ENCODE measurements around the gene FOXN4.

The FOXN4 gene

DNA sequence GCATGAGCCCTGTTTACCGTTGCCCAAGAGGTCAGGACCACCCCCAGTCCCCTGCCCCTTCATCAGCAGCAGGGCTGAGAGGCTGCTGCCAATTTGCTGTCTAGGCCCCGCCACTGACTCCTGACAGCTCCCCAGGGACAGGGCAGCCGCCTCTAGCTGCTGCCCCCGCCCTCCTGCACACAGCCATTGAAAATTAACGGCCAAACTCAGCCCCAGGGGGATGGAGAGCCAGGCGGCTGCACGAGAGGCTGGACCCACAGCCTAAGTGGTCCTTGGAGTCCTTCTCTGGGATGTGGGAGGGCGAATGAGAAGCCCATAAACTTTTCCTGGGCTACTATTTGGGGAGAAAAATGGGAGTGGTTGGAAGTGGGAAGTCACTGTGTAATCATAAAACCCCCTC, 4.6 kb downstream of the FOXN4 start:
- DNase-seq: no peak

DNA sequence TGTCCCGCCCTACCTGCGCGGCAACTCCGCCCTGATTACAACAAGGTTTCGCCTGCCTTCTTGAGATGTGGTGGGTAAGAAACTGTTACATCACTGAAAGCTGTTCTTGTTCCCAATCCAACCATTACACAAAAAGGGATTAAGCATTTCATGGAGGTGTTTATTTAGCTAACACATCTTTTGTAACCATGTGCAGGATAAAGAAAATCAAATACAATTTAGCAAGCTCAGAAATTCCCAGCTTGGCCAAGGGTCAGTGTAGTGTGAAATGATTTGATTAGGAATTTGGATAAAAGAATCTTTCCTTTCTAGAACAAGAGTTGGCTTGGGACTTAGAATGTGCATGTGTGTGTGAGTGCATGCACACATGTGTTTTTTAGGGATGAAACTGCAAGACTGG, 6.3 kb downstream of the FOXN4 start:
- no peak for DNase-seq

DNA sequence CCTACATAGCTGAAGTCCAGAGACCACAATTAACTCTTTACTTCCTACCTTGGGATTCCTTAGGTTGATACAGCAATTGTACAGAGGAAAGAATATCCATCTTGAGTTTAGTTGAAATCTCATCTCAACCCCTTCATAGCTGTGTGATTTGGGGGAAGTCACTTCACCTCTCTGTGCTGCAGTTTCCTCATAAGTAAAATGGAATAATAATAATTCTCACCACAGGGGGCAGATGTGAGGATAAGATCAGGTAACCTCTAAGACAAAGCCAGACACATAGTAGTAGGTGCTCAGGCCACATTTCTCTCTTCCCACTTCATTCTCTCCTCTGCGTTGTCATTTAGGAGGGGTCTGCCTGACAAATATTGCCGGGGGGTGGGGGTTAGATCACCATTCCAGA, 6.7 kb downstream of the FOXN4 start:
- DNase-seq: no peak

DNA sequence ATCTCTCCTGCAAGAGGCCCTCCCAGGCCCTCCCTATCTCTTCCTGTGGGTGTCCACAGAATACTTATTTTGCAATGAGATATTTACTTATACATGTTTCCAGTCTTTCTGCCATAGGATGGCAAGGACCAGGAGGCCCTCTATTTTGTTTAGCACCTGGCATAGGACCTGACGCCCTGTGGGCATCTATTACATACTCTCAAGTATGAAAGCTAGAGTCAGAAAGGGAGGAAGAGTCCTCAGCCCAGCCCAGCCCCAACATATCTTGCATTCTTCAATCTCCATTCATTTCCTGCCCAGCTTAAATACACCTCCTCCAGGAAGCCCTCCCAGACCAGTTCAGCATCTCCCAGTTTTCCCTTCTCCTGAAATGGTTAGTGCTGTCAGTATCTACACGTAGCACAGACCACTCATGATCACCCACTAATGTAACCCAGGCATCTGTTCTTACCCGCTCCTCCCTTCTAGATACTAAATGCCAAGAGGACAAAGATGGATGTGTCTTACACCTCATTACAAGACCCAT, 7.4 kb downstream of the FOXN4 start:
- DNase-seq: no peak

DNA sequence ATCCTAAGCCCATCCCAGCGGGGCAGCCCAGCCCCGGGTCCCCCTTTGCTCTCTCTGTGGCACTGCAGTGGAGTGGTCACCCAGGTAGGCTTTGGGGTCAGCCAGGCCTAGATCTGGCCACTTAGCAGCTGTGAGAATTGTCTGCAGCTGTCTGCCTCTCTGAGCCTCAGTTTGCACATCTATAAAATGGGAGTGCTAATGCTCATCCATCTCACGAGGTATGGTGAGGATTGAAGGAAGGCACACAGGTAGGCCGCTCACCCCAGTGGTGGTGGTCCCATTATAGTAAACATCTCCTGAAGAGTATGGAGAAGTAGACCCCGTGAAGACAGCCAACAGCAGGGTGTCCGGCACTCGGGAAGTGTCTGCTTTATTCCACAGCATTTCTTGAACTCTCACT, 9.2 kb downstream of the FOXN4 start:
- DNase-seq: no peak

DNA sequence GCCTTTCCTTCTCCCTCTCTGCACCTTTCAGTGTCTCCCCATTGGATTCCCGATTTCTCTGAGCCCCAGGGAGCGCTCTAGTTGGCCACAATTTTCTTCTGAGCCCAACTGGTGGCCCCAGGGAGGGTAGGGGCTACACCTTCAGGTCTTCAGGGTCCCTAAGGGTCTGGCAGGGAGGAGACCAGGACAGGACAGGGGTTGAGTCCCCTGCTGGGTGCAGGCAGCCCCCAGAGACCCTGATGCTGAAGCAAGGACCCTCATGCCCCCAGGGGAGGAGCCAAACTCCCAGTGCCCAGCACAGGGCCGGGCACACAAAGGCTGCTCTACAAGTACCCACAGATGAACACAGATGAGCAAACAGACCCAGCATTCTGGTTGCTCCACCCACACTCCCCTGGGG, 12.7 kb downstream of the FOXN4 start:
- DNase-seq: no peak

DNA sequence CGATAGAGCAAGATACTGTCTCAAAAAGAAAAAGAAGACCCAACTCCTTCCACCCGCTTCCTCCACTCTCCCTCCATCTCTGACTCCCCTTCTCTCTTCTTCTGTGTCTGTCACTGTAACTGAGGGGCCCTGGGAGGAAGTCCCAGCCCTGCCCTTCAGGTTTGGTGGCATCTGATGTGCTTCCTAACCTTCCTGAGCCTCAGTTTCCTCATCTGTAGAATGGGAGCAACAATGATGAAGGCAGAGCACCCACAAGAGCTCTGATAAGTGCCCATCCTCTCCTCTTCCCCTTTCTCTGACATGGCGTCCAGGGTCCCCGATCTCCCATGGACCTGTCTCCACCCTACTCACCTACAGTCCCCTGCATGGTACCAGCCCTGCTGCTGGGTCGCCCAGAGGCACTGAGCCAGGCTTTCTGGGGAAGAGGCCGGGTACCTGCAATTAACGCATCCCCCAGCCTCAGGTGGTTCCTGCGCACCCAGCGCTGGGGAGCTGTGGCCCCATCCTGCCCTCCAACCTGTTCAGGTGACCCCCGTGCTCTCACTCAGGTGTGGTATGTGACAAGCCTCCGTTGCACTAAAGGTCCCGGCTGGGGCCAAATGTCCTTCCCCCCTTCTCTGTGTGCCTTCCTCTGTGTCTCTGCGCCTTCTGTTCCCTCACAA, 13.2 kb downstream of the FOXN4 start:
- no peak for DNase-seq

DNA sequence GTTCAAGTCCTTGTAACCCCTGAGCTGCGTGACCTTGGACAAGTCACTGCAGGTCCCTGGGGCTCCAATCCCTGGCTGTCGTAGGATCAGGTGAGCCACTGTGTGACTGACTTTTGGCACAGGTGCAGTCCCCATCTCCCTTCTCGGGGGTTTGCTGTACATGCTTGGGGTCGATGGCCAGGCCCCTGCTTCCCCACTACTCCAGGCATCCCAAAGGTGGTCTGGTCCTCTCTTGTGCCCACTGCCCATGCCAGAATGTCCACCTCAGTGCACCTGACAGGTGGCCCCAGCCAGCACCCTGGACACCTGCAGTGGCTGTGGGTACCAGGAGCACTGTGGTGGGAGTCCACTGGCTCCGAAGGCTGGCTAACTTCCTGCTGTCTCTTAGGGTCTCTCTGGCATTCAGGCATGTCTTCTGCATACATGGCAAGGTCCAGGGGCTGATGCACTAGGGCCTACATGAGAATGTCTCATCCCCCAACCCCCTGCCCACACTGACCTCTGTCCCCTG, 14.7 kb downstream of the FOXN4 start:
- DNase-seq: no peak

DNA sequence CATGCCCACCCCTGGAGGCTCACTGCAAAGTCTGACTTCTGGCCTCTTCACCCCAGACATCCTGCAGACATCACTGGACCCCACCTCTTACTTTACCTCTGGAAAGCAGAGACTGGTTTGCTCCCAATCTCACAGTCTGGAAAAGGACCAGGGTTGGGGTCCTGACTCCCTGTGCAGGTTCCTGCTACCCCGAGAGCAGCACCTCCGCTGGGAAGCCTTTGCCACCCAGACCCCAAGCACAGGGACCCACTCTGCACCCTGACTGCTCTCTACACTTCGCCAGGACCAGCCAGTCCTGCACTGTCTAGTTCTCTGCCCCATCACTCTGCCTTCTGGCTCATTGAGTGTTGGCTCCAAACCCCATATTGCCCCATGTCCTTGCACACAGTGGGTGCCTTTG, 16.0 kb downstream of the FOXN4 start:
- no peak for DNase-seq

DNA sequence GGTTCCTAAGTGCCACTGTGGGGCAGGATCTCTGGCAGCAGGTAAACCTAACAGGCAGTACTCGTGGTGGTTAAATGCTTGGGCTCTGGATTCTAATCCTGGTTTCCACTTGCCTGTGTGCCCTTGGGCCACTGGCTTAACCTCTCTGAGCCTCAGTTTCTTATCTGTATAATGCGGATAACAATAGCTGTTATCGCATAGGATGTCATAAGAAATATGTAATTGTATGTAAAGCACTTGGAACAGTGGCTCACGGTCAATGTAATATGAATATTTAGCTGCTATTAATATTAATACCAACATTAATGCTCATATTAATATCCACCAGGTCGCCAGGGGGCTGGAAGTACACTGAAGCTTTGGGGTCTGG, 16.8 kb downstream of the FOXN4 start:
- DNase-seq: no peak

DNA sequence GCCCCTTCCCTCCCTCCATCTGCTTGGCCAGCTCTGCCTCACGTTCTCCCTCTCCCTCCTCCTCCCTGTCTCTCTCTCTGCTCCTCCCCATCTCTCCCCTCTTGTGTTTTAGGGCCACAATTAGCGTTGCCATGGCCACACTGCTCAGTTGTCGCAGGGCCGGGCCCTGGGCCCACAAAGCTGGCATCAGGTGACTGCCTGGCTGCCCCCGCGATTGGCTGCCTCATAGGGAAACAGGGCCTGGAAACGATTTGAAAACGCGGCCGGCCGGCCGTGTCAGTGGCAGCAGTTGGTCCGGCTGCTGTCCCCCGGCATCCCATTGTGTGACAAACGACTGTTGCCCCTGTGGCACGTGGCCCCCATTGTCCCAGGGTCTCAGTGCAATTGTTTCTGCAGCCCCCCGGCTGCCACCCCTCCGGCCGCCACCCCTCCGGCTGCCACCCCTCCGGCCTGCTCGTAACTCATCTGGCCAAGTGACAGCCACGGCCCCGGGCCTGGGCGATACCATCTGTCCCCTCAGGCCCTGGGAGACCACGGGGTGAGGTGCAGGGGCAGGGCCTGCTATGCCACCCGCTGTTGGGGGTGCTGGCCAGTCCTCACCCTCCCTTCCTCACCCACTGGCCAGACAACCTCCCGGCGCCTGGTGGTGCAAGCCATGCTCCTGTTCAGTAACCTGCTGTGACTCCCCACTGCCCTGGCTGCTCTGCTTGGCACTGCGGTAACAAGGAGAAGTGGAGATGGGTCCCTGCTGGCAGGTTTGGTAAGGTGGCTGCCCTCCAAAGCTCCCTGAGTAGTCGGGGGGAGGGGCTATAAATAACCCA, 17.4 kb downstream of the FOXN4 start:
- DNase-seq: no peak

DNA sequence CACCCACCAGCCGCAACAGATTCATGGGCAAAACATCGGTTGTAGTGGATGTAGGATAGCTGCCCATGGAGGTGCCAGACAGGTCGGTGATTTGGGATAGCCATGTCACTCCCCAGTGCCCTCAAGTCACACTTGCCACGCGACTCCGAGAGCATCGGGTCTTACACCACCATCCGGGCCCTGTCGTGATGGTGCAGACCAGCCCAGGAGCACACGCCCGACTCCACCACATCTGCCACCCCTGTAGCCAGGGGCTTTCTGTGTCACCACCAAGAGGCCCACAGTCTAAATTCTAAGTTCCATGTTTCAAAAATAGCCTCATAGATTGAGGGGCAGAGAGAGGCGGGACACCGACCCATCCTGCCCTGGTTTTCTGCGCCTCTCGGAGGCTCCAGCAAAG, 18.0 kb downstream of the FOXN4 start:
- no peak for DNase-seq

DNA sequence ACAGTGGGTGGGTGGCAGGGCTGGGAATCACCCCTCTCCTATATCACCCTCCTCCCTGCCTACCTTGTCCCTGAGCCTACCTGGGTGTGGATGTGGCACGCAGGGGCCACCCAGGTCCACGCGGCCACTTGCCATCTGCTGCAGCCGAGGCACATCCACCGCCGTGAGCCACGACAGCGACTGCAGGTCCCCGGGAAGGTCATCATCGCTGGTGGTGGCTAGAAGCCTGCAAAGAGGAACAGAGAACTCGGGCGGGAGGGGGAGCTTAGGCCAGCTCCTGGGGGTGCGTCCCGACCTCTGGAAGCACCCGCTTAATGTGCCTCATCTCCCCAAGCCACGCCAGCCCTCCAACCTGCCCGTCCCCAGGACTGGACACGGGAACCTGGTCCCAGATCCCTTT, 19.0 kb downstream of the FOXN4 start:
- DNase-seq: no peak

DNA sequence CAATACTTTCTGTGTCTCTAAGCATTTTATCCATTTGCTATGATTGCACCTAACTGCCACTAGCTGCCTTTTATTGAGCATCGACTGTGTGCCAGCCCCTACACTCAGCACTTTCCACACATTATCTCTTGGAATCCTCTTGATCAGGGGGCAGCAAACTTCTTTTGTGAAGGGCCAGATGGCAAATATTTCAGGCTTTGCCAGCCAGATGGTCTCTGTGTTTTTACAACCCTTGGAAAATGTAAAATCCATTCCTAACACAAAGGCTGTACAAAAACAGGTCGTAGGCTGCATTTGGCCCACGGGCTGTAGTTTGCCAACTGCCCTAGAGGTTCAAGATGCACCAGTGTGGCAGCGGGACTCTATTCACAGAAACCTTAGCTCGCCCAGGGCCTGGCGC, 19.5 kb downstream of the FOXN4 start:
- no peak for DNase-seq

DNA sequence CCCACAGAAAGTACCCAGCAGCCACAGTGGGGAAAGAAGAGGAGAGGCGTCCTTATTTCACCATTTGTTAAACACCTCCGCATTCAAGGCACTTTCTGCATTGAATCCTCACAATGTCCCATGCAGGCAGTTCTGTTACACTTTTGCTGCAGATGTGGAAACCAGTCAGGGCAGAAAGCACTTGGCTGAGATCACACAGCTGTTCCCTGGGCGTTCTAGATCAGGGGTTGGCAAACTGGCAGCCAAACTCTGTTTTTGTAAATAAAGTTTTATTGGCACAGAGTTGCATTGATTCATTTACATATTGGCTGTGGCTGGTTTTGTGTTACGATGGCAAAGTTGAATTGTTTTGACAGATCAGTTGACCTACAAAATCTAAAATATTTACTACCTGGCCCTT, 20.1 kb downstream of the FOXN4 start:
- DNase-seq: no peak

DNA sequence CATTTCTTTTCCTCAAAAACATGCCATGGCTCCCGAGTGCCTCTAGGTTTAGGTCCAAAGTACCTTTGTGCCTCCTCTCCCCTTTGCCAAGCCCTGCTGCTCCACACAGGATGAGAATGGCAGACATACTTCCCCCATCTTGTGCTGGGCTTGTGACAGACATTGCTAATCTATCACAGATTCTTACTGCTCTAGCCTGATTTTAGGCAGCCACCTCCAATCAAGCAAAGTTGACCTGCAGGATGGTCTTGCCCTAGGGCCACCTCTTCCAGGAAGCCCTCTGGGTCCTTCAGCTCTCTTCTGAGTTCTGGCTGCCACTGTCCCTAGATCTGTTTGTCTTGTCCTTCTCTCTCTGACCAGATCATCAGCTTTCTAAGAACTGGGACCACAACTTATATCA, 20.5 kb downstream of the FOXN4 start:
- no peak for DNase-seq

DNA sequence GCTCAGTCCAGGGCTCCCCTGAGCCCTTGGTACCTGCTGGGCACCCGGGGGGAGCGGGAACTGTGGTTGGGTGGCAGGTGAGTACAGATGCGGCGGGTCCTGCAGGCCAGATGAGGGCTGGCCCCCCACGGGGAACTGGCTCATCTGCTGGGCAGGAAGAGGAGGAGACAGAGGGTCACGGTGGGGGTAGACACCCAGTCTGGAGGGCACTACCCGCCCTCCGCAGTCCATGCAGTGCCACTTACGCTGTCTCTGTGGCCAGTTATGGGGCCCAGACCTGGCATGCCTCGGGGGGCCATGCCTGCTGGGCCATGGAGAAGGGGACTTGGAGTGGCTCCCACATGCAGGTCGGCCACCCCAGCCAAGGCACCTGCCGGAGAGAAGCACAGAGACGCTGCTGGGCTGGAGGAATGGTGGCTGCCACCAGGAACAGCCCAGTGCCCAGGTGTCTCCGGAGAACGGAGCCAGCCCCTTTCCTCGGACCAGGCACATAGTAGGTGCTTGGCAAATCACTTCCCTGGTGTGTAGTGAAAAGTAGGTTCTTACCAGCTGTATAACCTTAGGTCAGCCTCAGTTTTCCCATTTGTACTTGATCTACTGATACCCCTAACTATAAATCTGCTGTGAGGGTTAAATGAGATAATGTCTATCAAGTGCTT, 21.1 kb downstream of the FOXN4 start:
- no peak for DNase-seq

DNA sequence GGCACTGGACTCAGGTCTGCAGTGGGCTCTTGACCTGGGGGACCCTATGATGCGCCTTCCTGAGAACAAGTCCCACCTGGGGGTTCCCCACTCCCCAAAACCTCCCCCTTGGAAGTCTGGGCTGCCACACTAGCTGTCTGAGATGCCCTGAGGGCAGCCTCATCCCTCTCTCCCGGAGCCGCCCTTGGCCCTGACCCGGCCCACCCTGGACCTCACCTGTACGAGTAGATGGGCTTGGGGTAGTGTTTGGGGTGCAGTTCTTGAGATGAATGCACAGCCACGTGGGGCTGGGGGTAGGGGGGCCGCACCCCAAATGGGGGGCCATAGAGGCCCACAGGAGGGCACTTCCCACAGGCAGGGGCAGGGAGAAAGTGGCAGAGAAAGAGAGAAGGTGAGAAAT, 21.9 kb downstream of the FOXN4 start:
- no peak for DNase-seq

DNA sequence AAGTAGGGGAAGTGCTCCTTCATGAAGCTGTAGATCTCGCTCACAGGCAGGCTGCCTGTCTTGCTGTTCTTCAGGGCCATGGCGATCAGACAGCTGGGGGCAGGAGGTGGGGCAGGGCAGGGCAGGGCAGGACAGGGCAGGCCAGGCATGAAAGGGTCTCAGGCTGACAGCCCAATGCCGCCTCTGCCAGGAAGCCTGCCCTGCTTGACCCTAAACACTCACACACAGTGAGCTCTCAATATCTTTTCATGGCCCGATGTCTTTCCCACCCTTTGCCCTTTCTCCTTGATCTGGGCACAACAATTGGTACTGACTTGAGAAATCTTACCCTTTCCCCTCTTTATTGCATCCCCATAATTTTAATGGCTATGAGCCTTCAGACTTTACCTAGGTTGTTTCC, 22.4 kb downstream of the FOXN4 start:
- no peak for DNase-seq

DNA sequence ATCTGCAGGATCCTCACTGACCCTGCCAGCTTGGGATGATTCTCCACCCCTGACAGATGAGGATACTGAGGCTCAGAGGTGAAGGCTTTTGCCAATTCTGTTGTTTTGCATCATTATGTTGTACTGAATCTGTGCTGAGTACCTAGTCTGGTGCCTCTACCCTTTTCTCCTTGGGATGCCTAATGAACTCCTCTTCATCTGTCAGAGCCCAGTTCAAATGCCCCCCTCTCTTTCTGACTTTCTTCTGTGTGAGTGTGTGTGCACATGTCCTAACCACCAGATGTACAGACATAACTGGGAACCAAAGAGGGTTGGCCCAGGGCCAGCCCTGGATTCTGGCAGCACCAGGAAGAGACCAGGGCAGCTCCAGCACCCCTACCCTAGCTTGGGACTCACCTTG, 22.8 kb downstream of the FOXN4 start:
- no peak for DNase-seq

DNA sequence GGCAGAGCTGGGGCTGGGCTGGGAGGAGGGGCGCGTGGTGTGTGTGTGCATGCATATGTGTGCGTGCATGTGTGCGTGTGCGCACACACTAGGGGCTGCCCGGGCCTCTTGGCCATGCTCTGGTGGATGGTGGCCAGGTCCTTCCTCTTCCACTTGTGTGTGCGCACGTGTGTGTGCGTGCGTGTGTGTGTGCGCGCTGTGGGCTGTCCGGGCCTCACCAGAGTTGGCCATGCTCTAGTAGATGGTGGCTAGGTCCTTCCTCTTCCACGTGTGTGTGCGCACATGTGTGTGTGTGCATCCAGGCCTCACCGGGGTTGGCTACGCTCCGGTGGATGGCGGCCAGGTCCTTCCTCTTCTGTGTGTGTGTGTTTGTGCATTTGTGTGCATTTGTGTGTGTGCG, 24.7 kb downstream of the FOXN4 start:
- DNase-seq: no peak

DNA sequence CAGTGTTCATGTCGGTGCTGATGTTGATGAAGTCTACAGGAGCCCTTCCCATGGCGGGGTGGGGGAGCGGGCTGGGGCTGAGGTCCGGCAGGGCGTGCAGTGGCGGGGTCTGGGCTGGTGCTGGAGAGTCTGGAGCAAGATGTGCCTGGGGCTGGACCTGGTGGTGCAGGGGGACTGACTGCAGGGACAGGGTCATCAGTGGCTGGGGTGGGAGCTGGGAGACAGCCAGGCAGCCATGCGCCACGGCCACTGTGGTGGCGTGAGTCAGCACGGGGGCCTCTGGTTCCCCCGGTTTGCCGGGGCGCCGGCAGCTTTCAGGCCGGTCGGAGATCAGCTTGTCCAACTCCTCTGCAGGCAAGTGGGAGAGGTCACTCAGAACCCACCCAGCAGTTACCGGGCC, 27.6 kb downstream of the FOXN4 start:
- no peak for DNase-seq

DNA sequence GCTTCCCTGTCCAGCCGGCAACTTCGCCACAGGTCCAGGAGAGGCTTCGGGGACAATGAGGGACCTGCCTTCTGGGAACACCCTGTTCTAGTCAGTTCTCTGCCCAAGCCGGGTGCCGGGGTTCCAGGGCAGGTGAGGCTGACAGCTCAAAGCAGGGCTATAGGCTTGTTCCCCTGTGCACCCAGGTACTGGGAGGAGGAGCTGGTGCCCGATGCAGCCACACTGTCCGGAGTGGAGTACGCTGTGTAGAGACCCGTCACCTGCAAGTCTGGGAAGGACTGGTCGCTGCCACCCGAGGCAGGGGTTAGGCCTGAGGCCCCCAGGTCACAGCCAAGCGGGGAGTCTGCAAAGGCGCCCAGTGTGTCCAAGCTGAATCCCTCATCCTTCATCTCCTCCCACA, 29.6 kb downstream of the FOXN4 start:
- no peak for DNase-seq

DNA sequence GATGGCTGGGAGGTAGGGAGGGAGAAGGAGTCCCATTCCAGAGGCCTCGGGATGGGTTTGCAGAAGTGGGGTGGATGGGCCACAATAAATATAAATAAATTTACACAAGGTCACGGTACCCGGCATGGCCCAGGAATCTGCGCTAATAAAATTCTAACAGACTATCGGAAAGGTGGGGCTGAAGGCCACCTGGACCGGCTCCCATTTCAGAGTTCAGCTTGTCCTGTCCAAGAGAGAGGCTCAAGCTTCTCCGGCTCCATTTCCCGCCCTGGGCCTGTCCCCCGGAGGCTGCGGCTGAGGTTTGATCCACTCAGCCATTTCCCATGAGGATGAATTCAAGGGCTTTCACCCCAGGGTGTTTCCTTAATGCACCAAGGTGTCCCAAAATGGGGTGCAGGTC, 30.2 kb downstream of the FOXN4 start:
- DNase-seq: no peak
